Adipocyte (in vitro differentiated cells): ENCODE data around the gene ING2.
"Not testable (repeated sequence)": the region's sequence is repeated elsewhere in the genome, so short reads cannot be mapped to it uniquely, and the experiment has no call there.

ENCODE experiments used
- DNase-seq: peaks from one replicate; pipeline ENCODE4 v3.0.0-alpha.2; 2015; ENCODE audit warnings: low read depth
- H3K27me3 ChIP-seq: replicated peaks from 2 replicates; pipeline ENCODE4 v1.7.0; 2013; ENCODE audit warnings: mild to moderate bottlenecking, low read length, moderate library complexity; ENCODE audit not compliant: control insufficient read depth, insufficient read depth
- H3K36me3 ChIP-seq: 2 replicates; pipeline ENCODE4 v1.7.0; 2013; ENCODE audit warnings: low read length, mild to moderate bottlenecking, moderate library complexity; ENCODE audit not compliant: control insufficient read depth, insufficient read depth, severe bottlenecking
- H3K4me1 ChIP-seq: 2 replicates; pipeline ENCODE4 v1.7.0; 2013; ENCODE audit warnings: mild to moderate bottlenecking, low read length, moderate library complexity; ENCODE audit not compliant: control insufficient read depth, insufficient read depth
- H3K4me3 ChIP-seq: 2 replicates; pipeline ENCODE4 v1.7.0; 2013; ENCODE audit warnings: mild to moderate bottlenecking, low read length, moderate library complexity
- H3K9ac ChIP-seq: 2 replicates; pipeline ENCODE4 v1.7.0; 2013; ENCODE audit warnings: mild to moderate bottlenecking, low read length, moderate library complexity
- H3K9me3 ChIP-seq: 2 replicates; pipeline ENCODE4 v1.7.0; 2013; ENCODE audit warnings: mild to moderate bottlenecking, low read length, moderate library complexity; ENCODE audit not compliant: control insufficient read depth

Gene ING2

GRCh38 chr4:183504930-183505610 lies at the start of gene ING2:
Gene ING2 (plus strand): TSS chr4:183505058. CDS start chr4:183505196, 138 bp downstream.
- DNase-seq, result peak; percentile 92
- peaks cover 40% of the 10 kb centered on the region for H3K4me1 ChIP-seq

GRCh38 chr4:183455431-183456195 lies 49.2 kb upstream of the ING2 start:
- Histone ChIP-seq H3K27me3 (no peaks in the 10 kb centered on the region), H3K9ac (no peak overlapping the region), H3K9me3 (no peaks in the 10 kb centered on the region), H3K36me3 (peaks cover 23% of the 10 kb centered on the region), H3K4me3 (no peak overlapping the region), H3K4me1 (no peaks in the 10 kb centered on the region)
- DNase-seq, result no peak

More at GRCh38 chr4:183504930-183505610, at the start of gene ING2:
- H3K27me3 ChIP-seq, result no peaks in the 10 kb centered on the region
- H3K9ac ChIP-seq, result peak within 1 kb of the TSS; percentile 95
- H3K9me3 ChIP-seq, result no peaks in the 10 kb centered on the region
- peaks cover under 1% of the 10 kb centered on the region for H3K36me3 ChIP-seq
- peak within 1 kb of the TSS; percentile 97 for H3K4me3 ChIP-seq

GRCh38 chr4:183458005-183458404 lies 46.9 kb upstream of the ING2 start:
- no peak for DNase-seq
- Histone ChIP-seq H3K27me3 (no peaks in the 10 kb centered on the region), H3K9me3 (no peaks in the 10 kb centered on the region), H3K4me1 (no peaks in the 10 kb centered on the region), H3K4me3 (no peak overlapping the region), H3K36me3 (peaks cover 6% of the 10 kb centered on the region), H3K9ac (no peak overlapping the region)

DNA sequence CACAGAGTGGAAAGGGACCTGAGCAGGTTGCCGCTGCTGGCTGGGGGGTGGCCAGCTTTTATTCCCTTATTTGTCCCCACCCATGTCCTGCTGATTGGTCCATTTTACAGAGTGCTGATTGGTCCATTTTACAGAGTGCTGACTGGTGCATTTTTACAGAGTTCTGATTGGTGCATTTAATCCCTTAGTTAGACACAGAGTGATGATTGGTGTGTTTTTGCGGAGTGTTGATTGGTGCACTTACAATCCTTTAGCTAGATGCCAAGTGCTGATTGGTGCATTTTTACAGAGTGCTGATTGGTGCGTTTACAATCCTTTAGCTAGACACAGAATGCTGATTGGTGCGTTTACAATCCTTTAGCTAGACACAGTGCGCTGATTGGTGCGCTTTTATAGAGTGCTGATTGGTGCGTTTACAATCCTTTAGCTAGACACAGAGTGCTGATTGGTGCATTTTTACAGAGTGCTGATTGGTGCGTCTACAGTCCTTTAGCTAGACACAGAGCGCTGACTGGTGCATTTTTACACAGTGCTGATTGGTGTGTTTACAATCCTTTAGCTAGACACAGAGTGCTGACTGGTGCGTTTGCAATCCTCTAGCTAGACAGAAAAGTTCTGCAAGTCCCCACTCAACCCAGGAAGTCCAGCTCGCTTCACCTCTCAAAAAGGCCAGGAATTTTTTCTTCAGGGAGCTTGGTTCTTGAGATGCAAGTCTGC lies 40.8 kb upstream of the ING2 start:
- H3K4me3 ChIP-seq, result not testable (repeated sequence)

GRCh38 chr4:183465879-183466278 lies 39.0 kb upstream of the ING2 start:
- not testable (repeated sequence) for H3K4me3 ChIP-seq, DNase-seq, H3K9ac ChIP-seq, H3K9me3 ChIP-seq, H3K36me3 ChIP-seq, H3K27me3 ChIP-seq
- peaks cover 16% of the 10 kb centered on the region for H3K4me1 ChIP-seq

More for the DNA sequence above, 40.8 kb upstream of the ING2 start:
- H3K9ac ChIP-seq, H3K9me3 ChIP-seq, H3K36me3 ChIP-seq, H3K27me3 ChIP-seq, DNase-seq: not testable (repeated sequence)
- peaks cover 11% of the 10 kb centered on the region for H3K4me1 ChIP-seq

- Histone ChIP-seq H3K9me3 (no peaks in the 10 kb centered on the region), H3K4me3 (no peak overlapping the region), H3K27me3 (no peaks in the 10 kb centered on the region), H3K36me3 (no peaks in the 10 kb centered on the region), H3K9ac (no peak overlapping the region), H3K4me1 (peaks cover 26% of the 10 kb centered on the region)
- DNase-seq, result no peak
Measured at GRCh38 chr4:183467246-183467645, 37.6 kb upstream of the ING2 start.

GRCh38 chr4:183468210-183469095 lies 36.4 kb upstream of the ING2 start:
- peak; percentile 51 for DNase-seq
- H3K9me3 ChIP-seq, result no peaks in the 10 kb centered on the region
- no peaks in the 10 kb centered on the region for H3K36me3 ChIP-seq

DNA sequence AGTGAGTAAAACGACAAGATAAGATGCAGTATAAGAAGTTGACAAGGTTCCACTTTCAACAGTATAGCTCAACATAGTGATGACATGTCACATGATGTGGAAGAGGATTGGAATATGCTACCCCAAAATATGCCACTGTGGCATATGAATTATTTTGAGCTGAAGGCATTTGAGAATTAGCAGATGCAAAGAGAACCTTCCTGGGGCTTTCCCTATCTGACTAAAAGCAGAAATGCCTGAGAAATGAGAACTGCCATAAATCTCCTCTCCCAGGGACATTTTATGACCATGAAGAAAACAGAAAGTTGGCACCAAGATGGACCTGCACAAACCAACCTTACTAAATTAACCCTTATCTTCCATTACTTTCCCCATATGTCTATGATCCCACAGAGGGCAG lies 35.6 kb upstream of the ING2 start:
- no peak overlapping the region for H3K9ac ChIP-seq
- H3K36me3 ChIP-seq, result no peaks in the 10 kb centered on the region
- H3K4me3 ChIP-seq, result peak overlapping the region; percentile 36
- DNase-seq, result no peak
- no peaks in the 10 kb centered on the region for H3K27me3 ChIP-seq
- peaks cover 29% of the 10 kb centered on the region for H3K4me1 ChIP-seq
- H3K9me3 ChIP-seq, result no peaks in the 10 kb centered on the region

More at GRCh38 chr4:183468210-183469095, 36.4 kb upstream of the ING2 start:
- no peak overlapping the region for H3K9ac ChIP-seq
- no peaks in the 10 kb centered on the region for H3K27me3 ChIP-seq
- H3K4me1 ChIP-seq, result peaks cover 29% of the 10 kb centered on the region
- H3K4me3 ChIP-seq, result peak overlapping the region; percentile 36

- H3K9ac ChIP-seq, result no peak overlapping the region
- no peaks in the 10 kb centered on the region for H3K27me3 ChIP-seq
- no peaks in the 10 kb centered on the region for H3K36me3 ChIP-seq
- H3K4me3 ChIP-seq, result no peak overlapping the region
- H3K4me1 ChIP-seq, result peaks cover 29% of the 10 kb centered on the region
- H3K9me3 ChIP-seq, result no peaks in the 10 kb centered on the region
- DNase-seq, result no peak
Measured at GRCh38 chr4:183469936-183470335, 34.9 kb upstream of the ING2 start.

DNA sequence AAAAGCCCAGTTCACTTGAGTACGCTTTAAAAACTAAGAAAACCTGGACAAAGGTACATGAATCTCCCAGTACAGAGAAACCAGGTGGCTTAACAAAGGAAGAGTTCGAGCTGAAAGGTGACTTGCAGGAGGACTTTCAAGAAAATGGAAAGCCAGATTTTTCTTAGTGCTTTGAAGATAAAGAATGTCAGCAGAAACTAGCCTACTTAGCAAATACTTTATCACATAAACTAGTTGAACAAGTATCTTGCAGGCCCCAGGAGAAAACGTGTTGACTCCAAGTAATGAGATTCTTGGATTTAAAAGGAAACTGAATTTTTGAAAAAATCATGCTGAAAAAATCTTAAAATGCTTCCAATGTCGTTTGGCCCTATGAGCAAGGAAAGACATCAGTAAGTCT lies 34.0 kb upstream of the ING2 start:
- no peaks in the 10 kb centered on the region for H3K9me3 ChIP-seq
- peak overlapping the region; percentile 75 for H3K9ac ChIP-seq
- H3K36me3 ChIP-seq, result no peaks in the 10 kb centered on the region
- peak overlapping the region; percentile 69 for H3K4me3 ChIP-seq
- H3K27me3 ChIP-seq, result no peaks in the 10 kb centered on the region
- peaks cover 29% of the 10 kb centered on the region for H3K4me1 ChIP-seq
- DNase-seq, result no peak
